ENCODE data around the gene VEGFA.

VEGFA gene

GRCh38 chr6:43829470-43829869 lies 59.5 kb downstream of the VEGFA start:
- no peaks in the 10 kb centered on the region for H3K79me2 ChIP-seq (ENCODE audit: low read length)
- peaks cover 5% of the 10 kb centered on the region for H3K4me1 ChIP-seq (ENCODE audit: low read length)
- H3K9ac ChIP-seq (ENCODE audit: low read length): no peak overlapping the region
- no peaks in the 10 kb centered on the region for H4K20me1 ChIP-seq (ENCODE audit: insufficient read depth, low read length)
- H2AFZ ChIP-seq (ENCODE audit: low read depth, low read length): no peak overlapping the region
- peaks cover 27% of the 10 kb centered on the region for H3K27me3 ChIP-seq (ENCODE audit: low read depth, low read length)
- no peak overlapping the region for H3K4me2 ChIP-seq (ENCODE audit: low read length)
- no peak overlapping the region for H3K27ac ChIP-seq (ENCODE audit: low read length)
- H3K4me3 ChIP-seq (ENCODE audit: low read length): no peak overlapping the region
- H3K36me3 ChIP-seq (replicated peaks; ENCODE audit: low read depth, low read length): no peaks in the 10 kb centered on the region
- TF ChIP-seq CTCF (IDR thresholded peaks at IDR 0.05; ENCODE audit: low read depth, low read length) (no peak), EZH2phosphoT487 (IDR thresholded peaks at IDR 0.05; ENCODE audit: low read depth) (no peak)
- H3K9me3 ChIP-seq (ENCODE audit: insufficient read depth, low read length): no peaks in the 10 kb centered on the region

DNA sequence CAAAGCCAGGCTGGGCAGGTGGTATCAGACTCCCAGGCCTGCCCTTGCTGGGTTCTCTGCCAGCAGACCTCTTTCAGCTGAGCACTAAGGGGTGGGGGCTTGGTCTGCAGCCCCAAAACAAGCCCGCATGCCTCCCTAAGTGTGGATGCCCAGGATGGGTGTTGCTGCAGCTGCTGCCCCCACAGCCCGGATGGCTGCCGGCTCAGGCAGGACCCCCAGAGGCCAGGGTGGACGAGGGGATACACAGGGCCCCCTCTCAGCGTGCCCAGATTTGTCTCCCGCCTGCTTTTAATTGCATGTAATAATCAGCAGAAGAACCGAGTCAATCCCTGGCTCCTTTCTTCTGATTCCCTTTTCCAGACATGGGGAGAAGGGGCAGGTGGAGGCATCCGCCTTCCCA lies 60.8 kb downstream of the VEGFA start:
- Histone ChIP-seq H3K4me1 (ENCODE audit: low read length) (peaks cover 4% of the 10 kb centered on the region; the same call in 1 of the 2 replicates), H3K79me2 (ENCODE audit: low read length) (no peaks in the 10 kb centered on the region), H4K20me1 (ENCODE audit: insufficient read depth, low read length) (no peaks in the 10 kb centered on the region), H3K27ac (ENCODE audit: low read length) (no peak overlapping the region), H3K9me3 (ENCODE audit: insufficient read depth, low read length) (no peaks in the 10 kb centered on the region), H3K4me3 (ENCODE audit: low read length) (no peak overlapping the region), H3K27me3 (ENCODE audit: low read depth, low read length) (peaks cover 27% of the 10 kb centered on the region), H3K36me3 (replicated peaks; ENCODE audit: low read depth, low read length) (no peaks in the 10 kb centered on the region), H3K4me2 (ENCODE audit: low read length) (no peak overlapping the region), H3K9ac (ENCODE audit: low read length) (no peak overlapping the region), H2AFZ (ENCODE audit: low read depth, low read length) (no peak overlapping the region)
- TF ChIP-seq EZH2phosphoT487 (IDR thresholded peaks at IDR 0.05; ENCODE audit: low read depth): no peak
- no peak for TF ChIP-seq CTCF (IDR thresholded peaks at IDR 0.05; ENCODE audit: low read depth, low read length)

- Histone ChIP-seq H3K9me3 (ENCODE audit: insufficient read depth, low read length) (no peaks in the 10 kb centered on the region), H3K4me2 (ENCODE audit: low read length) (no peak overlapping the region), H2AFZ (ENCODE audit: low read depth, low read length) (no peak overlapping the region), H4K20me1 (ENCODE audit: insufficient read depth, low read length) (no peaks in the 10 kb centered on the region), H3K27ac (ENCODE audit: low read length) (no peak overlapping the region), H3K4me1 (ENCODE audit: low read length) (peaks cover 4% of the 10 kb centered on the region; the same call in 1 of the 2 replicates), H3K9ac (ENCODE audit: low read length) (no peak overlapping the region), H3K4me3 (ENCODE audit: low read length) (no peak overlapping the region), H3K79me2 (ENCODE audit: low read length) (no peaks in the 10 kb centered on the region), H3K36me3 (replicated peaks; ENCODE audit: low read depth, low read length) (no peaks in the 10 kb centered on the region), H3K27me3 (ENCODE audit: low read depth, low read length) (peaks cover 27% of the 10 kb centered on the region)
- TF ChIP-seq EZH2phosphoT487 (IDR thresholded peaks at IDR 0.05; ENCODE audit: low read depth): no peak
- no peak for TF ChIP-seq CTCF (IDR thresholded peaks at IDR 0.05; ENCODE audit: low read depth, low read length)
Observed at GRCh38 chr6:43831191-43831590, 61.2 kb downstream of the VEGFA start.

DNA sequence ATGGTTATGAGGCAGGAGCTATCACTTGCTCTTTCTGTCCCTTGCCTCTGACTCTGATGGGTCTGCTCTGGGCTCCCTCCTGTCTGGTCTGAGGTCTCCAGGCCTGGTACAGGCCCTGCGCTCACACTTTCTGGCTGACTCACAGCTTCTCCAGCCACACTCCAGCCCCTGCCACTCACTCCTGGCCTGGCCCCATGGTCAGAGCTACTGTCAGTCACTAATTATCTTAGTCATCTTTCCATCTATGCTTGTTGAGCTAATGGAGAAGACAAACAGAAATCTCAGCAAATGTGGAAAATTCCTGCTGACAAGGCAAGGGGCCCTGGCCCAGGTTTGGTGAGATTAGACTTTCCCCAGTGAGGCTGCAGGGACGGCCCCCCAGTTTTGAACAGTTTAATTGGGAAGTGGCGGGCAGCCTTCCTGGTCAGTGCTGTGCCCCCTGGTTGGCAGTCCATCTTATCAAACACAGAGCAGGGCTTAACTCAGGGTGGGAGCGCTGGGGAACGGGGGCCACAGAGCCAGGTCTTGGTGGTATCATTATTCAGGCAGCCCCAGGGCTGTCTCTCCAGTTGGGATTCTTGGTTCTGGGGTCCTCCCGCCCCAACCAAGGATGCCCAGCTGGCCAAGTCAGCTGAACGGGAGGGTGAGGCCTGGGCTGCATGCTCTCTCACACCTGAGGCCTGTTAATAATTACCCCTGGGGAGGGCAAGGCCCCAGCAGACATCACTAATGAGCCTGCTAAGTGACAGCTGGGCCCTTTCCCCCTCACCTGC lies 63.4 kb downstream of the VEGFA start:
- H3K4me1 ChIP-seq (ENCODE audit: low read length): peaks cover 4% of the 10 kb centered on the region; the same call in 1 of the 2 replicates
- TF ChIP-seq CTCF (IDR thresholded peaks at IDR 0.05; ENCODE audit: low read depth, low read length): no peak
- no peak overlapping the region for H3K4me3 ChIP-seq (ENCODE audit: low read length)
- no peak overlapping the region for H3K4me2 ChIP-seq (ENCODE audit: low read length)
- no peak overlapping the region for H2AFZ ChIP-seq (ENCODE audit: low read depth, low read length)
- H3K36me3 ChIP-seq (replicated peaks; ENCODE audit: low read depth, low read length): no peaks in the 10 kb centered on the region
- H3K27me3 ChIP-seq (ENCODE audit: low read depth, low read length): peaks cover 27% of the 10 kb centered on the region
- no peaks in the 10 kb centered on the region for H3K79me2 ChIP-seq (ENCODE audit: low read length)
- H3K9ac ChIP-seq (ENCODE audit: low read length): no peak overlapping the region
- no peak overlapping the region for H3K27ac ChIP-seq (ENCODE audit: low read length)
- H3K9me3 ChIP-seq (ENCODE audit: insufficient read depth, low read length): no peaks in the 10 kb centered on the region
- H4K20me1 ChIP-seq (ENCODE audit: insufficient read depth, low read length): no peaks in the 10 kb centered on the region

All from OCI-LY3 (cell line).